ENCODE measurements around the gene WDR64.

- TF ChIP-seq CTCF (IDR thresholded peaks at IDR 0.05; ENCODE audit: low read depth, low read length) = no peak
- TF ChIP-seq POLR2A (IDR thresholded peaks at IDR 0.05; ENCODE audit: extremely low read depth, insufficient read length) = no peak
- no peak for TF ChIP-seq MAX (IDR thresholded peaks at IDR 0.05; ENCODE audit: low read depth, low read length)
These were observed 68.9 kb downstream of the WDR64 start for GRCh38 chr1:241721011-241721410.

All from NB4 (cell line).